Right ventricle myocardium superior (tissue), 1 donor: ENCODE results near the gene CD247. TPM values are rescaled to one million over a fixed set of nuclear protein-coding genes. Genes with fewer than 3 reads are reported as not detected.

ENCODE experiments used
- ATAC-seq: fragments of 200-7000 bp; cut with Tn5 transposase; one replicate; pipeline ENCODE4 v1.9.1; 2020; ENCODE audit warnings: mild to moderate bottlenecking; ENCODE audit not compliant: poor library complexity
- DNase-seq: peaks from one replicate; pipeline ENCODE4 v3.0.0-alpha.2; 2020
- intact Hi-C: fragments of 100-400 bp; cut with DNase I; formaldehyde crosslinking; loops from one replicate; pipeline ENCODE4 v1.11.2; 2022
- total RNA-seq: library from RNA; stranded (reverse); fragmentation: NEBNext Ultra II Directional; extraction: Animal tissue kit (Norgen Biotek cat#: 25700); gene quantifications from one replicate; pipeline ENCODE4 v1.2.1, GENCODE V29; 2021
- donor health status: DM: no; HTN: yes; CAD: no; lungs with severe emphysema.

CD247 gene
- total RNA-seq, 1 donor from 2014 or later = 0.54 TPM

DNA sequence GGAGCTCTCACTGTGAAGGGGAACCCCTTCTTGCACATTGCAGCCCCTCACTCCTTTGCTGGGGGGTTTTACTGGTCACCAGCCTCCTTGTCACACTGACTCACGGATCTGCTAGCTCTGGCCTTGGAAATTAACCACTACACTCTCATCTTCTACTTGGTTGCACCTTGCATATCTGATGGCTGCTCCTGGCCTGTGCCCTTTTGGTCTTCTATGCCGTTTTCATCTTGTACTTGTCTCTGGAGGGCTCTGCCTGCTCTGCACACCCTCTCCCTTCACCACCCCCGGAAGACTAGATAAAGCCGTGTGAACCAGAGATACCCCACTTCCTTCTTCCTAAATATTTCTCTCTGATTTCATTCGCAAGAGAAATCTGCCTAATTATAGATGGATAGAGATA is 44.6 kb downstream of the CD247 start:
- DNase-seq = no peak
- ATAC-seq = no peak
- intact Hi-C loops = no loop called here

GRCh38 chr1:167472752-167473521 is 45.4 kb downstream of the CD247 start:
- DNase-seq = no peak
- ATAC-seq = no peak
- intact Hi-C loops = no loop called here

- ATAC-seq (no peak), DNase-seq (no peak)
- intact Hi-C loops = no loop called here
Observed at GRCh38 chr1:167471568-167471967, 46.8 kb downstream of the CD247 start.

GRCh38 chr1:167469280-167469965 is 48.9 kb downstream of the CD247 start:
- DNase-seq (no peak), ATAC-seq (peak; percentile 45)
- intact Hi-C loops = no loop called here

DNA sequence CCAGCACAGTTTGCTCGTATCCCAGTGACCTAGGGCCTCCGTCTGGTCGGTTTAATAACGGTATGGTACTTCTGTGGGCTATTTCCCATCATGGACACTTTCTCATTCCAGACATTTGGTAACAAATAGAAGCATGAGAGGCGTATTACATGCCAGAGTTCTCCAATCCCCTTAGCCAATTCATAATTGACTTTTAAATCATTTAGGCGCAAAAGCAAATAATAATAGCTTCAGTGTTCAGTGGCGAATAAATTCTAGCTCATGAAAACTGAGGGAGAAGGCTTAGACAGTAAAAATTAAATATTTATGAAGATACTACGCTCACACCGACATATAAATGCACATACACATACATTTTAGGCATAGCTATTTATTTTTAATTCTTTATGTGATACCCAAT is 50.6 kb downstream of the CD247 start:
- DNase-seq = no peak
- ATAC-seq = no peak
- intact Hi-C loops = no loop called here

DNA sequence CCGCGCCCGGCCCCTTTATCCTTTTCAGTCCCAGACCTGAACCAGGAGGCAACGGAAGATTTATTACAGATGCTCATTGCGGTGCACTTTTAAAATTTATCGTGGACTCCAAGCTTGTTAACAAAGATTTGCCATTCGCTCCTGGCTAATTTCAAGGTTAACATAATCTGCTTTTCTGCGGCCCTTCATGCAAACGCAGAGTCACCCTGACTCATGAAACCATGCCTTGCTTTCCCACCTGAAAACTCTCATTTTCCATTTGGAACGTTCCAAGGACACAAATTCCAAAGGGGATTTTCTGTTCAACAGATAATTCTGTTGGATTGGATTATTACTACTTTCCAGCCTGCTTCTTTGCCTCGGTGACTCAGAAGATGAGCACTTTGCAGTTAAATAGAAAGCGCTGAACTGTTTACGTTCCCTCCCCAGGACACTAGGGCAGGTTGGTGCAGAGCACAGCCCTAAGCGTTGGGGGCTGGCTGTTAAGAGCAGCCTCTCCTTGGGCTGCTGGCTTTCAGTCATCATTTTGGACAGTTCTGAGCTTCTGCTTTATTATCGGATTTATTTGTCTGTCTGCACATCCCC is 51.1 kb downstream of the CD247 start:
- intact Hi-C loops = no loop called here
- ATAC-seq (no peak), DNase-seq (no peak)

- ATAC-seq (peak; percentile 43), DNase-seq (no peak)
- intact Hi-C loops = no loop called here
Observed at GRCh38 chr1:167465743-167466142, 52.6 kb downstream of the CD247 start.

- no peak for DNase-seq
- ATAC-seq = no peak
- intact Hi-C loops = no loop called here
Observed at GRCh38 chr1:167465018-167465417, 53.3 kb downstream of the CD247 start.

DNA sequence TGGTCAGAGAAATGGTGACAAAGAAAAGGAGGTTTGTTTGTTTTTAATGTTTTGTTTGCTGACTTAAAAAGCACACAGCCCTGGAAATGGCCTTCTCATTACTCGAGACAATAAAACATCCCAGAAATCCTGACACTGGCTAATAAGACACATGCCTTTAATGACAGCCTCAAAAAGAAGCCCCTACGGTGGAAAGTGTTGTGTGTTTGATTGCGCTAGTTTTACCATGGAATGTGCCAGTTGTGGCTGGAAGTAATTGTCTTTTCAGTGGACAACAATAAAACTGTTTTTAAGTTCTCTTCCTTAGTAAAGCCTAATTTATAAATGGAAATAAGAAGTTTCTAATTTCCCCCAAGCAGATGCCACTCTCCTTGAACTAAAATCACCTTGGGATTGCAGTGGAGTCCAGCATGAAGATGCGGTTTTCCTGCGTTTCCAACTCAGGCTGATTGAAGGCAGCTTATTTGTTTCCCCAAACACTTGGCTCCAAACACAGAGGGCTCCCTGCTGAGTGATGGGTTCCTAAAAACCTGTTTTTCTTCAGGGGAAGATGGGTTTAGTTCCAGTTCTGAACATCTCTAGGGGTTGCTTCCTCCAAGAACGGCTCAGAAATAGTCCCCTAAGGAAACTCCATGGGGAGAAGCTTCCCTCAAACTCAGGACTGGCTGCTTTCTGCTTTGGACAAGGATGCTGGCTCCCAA is 54.3 kb downstream of the CD247 start:
- intact Hi-C loops = no loop called here
- no peak for ATAC-seq

GRCh38 chr1:167463080-167463479 is 55.2 kb downstream of the CD247 start:
- intact Hi-C loops = no loop called here

More for the DNA sequence above, 54.3 kb downstream of the CD247 start:
- no peak for DNase-seq

GRCh38 chr1:167462341-167462740 is 56.0 kb downstream of the CD247 start:
- ATAC-seq (no peak), DNase-seq (no peak)
- intact Hi-C loops = no loop called here

More at GRCh38 chr1:167463080-167463479, 55.2 kb downstream of the CD247 start:
- ATAC-seq = no peak
- no peak for DNase-seq

DNA sequence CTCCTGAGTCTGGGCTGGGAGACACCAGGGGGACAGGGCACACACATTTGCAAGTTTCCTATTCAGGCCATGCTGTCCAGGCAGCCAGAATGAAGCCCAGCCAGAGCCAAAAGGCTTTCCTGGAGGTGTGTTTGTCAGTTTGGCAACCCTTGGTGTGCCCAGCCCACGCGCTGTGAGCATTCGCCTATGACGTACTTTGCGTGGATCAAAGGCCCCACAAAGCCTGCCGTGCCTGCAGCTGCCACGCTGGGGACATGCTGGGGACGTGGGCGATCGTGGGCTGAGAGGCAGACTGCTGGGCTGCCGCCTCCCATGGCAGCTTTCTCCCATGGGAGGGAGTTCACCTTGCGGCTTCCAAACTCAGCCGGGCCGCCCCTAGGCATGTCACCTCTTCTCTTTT is 57.5 kb downstream of the CD247 start:
- intact Hi-C loops = no loop called here
- ATAC-seq (no peak), DNase-seq (no peak)

GRCh38 chr1:167457936-167458584 is 60.3 kb downstream of the CD247 start:
- intact Hi-C loops = loop anchor here (10.0 kb wide), 1 partner anchor 77 kb away; no protein-coding TSS in a partner anchor
- ATAC-seq (no peak), DNase-seq (no peak)

DNA sequence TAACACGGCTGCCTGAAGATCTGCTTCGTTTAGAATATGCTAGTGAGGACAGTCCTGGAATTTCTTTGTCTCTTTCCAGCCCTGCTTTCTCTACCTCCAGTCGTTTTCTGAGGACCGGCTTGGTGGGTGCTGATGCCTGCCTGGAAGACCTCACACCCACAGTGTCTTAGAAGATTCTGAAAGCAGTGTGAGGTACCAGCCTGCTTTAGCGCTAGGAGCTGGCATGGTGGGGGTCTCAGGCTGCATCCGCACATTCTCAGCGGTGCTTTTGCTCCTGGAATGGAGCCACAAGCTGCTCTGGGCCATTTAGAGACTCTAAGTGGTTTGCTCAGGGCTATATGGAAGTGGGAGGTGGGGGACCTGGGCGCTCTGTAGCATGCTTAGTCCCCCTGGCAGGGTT is 61.4 kb downstream of the CD247 start:
- intact Hi-C loops = loop anchor here (10.0 kb wide), 1 partner anchor 78 kb away; no protein-coding TSS in a partner anchor
- no peak for DNase-seq
- ATAC-seq = no peak

GRCh38 chr1:167456524-167456923 is 61.8 kb downstream of the CD247 start:
- DNase-seq = no peak
- intact Hi-C loops = loop anchor here (10.0 kb wide), 1 partner anchor 78 kb away; no protein-coding TSS in a partner anchor
- ATAC-seq = no peak

DNA sequence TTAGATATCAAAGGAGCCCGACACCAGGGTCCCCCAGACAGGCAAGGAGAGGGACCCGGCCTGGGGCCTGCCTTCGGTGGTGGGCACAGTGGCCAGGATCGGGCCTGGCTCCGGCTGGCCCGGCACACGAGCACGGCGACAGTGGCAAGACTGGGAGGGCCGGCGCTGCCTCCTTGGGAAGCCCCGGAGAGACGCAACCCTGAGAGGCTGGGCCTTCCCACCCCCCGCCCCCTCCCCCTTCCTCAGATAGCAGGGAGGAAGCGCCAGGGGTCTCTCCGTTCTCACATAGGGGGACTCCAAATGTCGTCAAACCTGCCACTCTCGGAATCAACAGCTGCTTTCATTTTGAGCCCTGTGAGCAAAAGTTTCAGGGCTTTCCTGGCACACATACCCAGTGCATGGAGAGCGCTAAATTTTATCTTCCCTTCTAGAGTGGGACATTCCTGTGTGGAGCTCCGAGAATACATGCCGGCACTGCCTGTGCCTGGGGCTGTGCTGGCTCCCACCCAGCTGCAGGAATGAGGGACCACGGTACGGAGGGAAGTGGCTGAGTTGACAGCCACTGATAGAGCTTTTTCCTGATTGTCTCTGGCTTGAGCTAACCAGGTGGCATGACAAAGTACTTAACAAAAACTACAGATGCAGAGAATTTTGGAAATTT is 62.4 kb downstream of the CD247 start:
- intact Hi-C loops = loop anchor here (10.0 kb wide), 1 partner anchor 79 kb away; no protein-coding TSS in a partner anchor
- peak; percentile 70 for DNase-seq
- ATAC-seq = peak; percentile 74

- intact Hi-C loops = loop anchor here (10.0 kb wide), 1 partner anchor 80 kb away; no protein-coding TSS in a partner anchor
- peak; percentile 77 for DNase-seq
- ATAC-seq = peak; percentile 92
Observed at GRCh38 chr1:167454894-167455785, 63.2 kb downstream of the CD247 start.
